Epithelial cell of esophagus (primary cell): ENCODE results near the gene NOVA2.

ENCODE experiments used
- DNase-seq: peaks from one replicate; pipeline ENCODE4 v3.0.0; 2010; ENCODE audit warnings: low read depth
- H3K4me3 ChIP-seq: 2 replicates; pipeline ENCODE4 v1.5.1; 2011; ENCODE audit warnings: mild to moderate bottlenecking, low read length, control low read depth
- CTCF ChIP-seq: IDR thresholded peaks from 2 replicates; pipeline ENCODE4 v1.5.1; 2011; ENCODE audit warnings: low read depth, mild to moderate bottlenecking, low read length, control low read depth, inconsistent platforms; ENCODE audit not compliant: insufficient read depth; ENCODE audit errors: missing control alignments

The NOVA2 gene

GRCh38 chr19:45990113-45990728 is 16.6 kb upstream of the NOVA2 start:
- DNase-seq = no peak
- no peak for TF ChIP-seq CTCF
- no peak overlapping the region for H3K4me3 ChIP-seq

DNA sequence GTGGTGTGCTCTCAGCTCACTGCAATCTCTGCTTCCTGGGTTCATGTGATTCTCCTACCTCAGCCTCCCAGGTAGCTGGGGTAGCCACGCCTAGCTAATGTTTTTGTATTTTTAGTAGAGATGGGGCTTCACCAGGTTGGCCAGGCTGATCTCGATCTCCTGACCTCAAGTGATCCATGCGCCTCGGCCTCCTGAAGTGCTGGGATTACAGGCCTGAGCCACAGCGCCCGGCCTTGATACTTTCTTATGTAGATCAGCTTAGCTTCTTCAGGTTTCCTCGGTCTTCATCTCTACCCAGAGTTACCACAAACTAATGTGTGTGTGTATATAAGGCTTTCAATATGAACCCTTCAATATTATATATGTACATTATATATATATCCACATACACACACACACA is 11.7 kb upstream of the NOVA2 start:
- no peak overlapping the region for H3K4me3 ChIP-seq
- DNase-seq = no peak
- TF ChIP-seq CTCF = no peak

GRCh38 chr19:45981350-45981749 is 7.7 kb upstream of the NOVA2 start:
- no peak for DNase-seq

GRCh38 chr19:45978156-45978555 is 4.5 kb upstream of the NOVA2 start:
- no peak overlapping the region for H3K4me3 ChIP-seq
- TF ChIP-seq CTCF = no peak
- DNase-seq = no peak

More at GRCh38 chr19:45981350-45981749, 7.7 kb upstream of the NOVA2 start:
- no peak overlapping the region for H3K4me3 ChIP-seq
- no peak for TF ChIP-seq CTCF

GRCh38 chr19:45976178-45976577 is 2.5 kb upstream of the NOVA2 start:
- H3K4me3 ChIP-seq = no peak overlapping the region
- TF ChIP-seq CTCF = no peak
- DNase-seq = no peak

GRCh38 chr19:45975306-45976070 is 1.8 kb upstream of the NOVA2 start:
- no peak for DNase-seq
- TF ChIP-seq CTCF = no peak
- H3K4me3 ChIP-seq = no peak overlapping the region

GRCh38 chr19:45972947-45973540 is 621 bp downstream of the NOVA2 start:
- DNase-seq = no peak
- no peak overlapping the region for H3K4me3 ChIP-seq
- TF ChIP-seq CTCF = no peak
